MM.1S (cell line): ENCODE results near the gene GRAMD1B.

Experiments used
- EZH2 ChIP-seq: fragments of 300-600 bp; sonication (generic); optimal IDR thresholded peaks from 2 replicates; pipeline ENCODE3; 2017; ENCODE audit warnings: low read depth, mild to moderate bottlenecking, antibody characterized with exemption, low read length, mixed read lengths
- TF ChIP-seq, protein P1 (sequence below): fragments of 300-600 bp; sonication (generic); IDR thresholded peaks from 2 replicates; pipeline ENCODE4 v1.5.1; 2016; ENCODE audit warnings: antibody characterized with exemption, low read length, mixed read lengths

DNA sequence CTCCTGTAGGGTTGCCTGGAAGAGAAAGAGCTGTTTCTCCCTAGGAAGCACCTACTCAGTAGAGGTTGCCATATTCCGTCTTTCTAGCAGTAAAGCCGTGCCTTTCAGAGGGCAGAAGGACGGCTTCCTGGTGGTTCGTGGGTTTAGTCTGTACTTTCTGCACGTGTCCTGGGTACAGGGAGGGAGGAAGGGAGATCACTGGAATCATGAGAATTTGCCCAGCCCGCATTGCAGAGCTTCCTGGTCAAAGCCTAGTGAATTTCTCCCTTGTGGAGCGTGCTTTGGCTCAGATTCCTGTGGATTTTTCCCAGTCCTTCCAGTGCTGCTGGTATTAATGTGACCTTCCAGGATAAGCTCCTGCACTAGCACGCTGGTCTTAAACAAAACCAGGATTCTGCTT, 44.9 kb downstream of the GRAMD1B start:
- TF ChIP-seq, protein P1, sequence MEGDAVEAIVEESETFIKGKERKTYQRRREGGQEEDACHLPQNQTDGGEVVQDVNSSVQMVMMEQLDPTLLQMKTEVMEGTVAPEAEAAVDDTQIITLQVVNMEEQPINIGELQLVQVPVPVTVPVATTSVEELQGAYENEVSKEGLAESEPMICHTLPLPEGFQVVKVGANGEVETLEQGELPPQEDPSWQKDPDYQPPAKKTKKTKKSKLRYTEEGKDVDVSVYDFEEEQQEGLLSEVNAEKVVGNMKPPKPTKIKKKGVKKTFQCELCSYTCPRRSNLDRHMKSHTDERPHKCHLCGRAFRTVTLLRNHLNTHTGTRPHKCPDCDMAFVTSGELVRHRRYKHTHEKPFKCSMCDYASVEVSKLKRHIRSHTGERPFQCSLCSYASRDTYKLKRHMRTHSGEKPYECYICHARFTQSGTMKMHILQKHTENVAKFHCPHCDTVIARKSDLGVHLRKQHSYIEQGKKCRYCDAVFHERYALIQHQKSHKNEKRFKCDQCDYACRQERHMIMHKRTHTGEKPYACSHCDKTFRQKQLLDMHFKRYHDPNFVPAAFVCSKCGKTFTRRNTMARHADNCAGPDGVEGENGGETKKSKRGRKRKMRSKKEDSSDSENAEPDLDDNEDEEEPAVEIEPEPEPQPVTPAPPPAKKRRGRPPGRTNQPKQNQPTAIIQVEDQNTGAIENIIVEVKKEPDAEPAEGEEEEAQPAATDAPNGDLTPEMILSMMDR, result no peak
- TF ChIP-seq EZH2, result no peak
